ENCODE measurements around the gene KNSTRN.

DNA sequence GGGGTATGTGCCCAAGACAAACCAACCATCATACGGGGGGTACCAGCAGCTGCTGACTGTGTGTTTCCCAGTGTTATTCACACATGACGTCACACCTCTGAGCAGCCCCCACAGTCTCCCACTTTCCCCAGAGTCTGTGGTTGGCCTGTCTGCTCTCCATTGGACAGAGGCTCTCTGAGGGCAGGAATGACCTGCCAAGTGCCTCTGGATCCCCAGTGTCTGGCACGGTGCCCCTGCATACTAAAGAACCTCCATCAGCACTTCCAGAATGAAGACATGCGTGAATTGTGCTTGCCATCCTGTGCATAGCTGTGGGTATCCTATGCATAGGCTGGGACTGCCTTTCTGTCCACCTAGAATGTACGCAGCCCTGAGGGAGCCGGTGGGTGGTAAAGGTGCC is 38.3 kb upstream of the KNSTRN start:
- TF ChIP-seq EP300 (IDR thresholded peaks at IDR 0.05) (no peak), POLR2AphosphoS5 (IDR thresholded peaks at IDR 0.05) (no peak), CTCF (IDR thresholded peaks at IDR 0.05) (no peak), POLR2A (IDR thresholded peaks at IDR 0.05) (no peak)
